NCI-H2107 treated with DMSO at 0.1 percent for 48 hours (cell line): Measurements from ENCODE around the gene SRPK1.

Source experiments
- DNase-seq: peaks from one replicate; lab custom pipeline; 2025; ENCODE audit not compliant: unreplicated experiment; lab: John Stamatoyannopoulos, UW

SRPK1 gene

DNA sequence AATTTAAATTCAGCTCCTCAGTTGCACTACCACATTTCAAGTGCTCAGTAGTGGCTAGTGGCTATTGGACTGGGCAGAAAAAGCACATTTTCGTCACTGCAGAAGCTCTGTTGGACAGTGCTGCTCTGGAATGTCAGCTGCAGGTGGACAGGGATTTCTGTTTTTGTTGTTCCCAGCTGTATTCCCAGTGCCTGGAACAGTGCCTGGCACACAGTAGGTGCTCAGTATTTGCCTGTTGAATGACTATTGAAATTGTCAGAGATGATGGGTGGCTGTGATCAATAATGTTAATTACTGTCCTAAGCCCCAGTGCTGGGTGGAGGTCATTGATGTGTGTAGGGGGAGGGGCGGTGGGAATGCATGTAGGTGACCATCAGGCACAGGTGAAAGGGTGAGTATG, 134.6 kb downstream of the SRPK1 start:
- DNase-seq = no peak

DNA sequence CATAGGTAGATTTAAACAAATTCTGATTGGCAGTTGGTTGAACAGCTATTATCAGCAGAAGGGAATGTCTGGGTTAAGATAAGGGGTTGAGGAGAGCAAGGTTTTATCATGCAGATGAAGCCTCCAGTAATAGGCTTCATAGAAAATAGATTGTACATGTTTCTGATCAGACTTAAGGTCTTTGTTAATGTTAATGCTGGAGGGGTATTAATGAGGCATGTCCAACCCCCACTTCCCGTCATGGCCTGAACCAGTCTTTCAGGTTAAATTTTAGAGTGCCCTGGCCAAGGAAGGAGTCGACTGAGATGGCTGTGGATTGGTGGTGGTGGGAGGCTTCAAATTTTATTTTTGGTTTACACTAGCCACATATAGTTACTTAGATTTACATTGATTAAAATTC, 136.7 kb downstream of the SRPK1 start:
- no peak for DNase-seq
